Ecto neural progenitor cell (in vitro differentiated cells): ENCODE data around the gene MVD.
"Not testable (repeated sequence)": the region's sequence is repeated elsewhere in the genome, so short reads cannot be mapped to it uniquely, and the experiment has no call there.

Experiments
- DNase-seq: peaks from one replicate; pipeline ENCODE4 v3.0.0-alpha.2; 2018; ENCODE audit warnings: low spot score

MVD gene

DNA sequence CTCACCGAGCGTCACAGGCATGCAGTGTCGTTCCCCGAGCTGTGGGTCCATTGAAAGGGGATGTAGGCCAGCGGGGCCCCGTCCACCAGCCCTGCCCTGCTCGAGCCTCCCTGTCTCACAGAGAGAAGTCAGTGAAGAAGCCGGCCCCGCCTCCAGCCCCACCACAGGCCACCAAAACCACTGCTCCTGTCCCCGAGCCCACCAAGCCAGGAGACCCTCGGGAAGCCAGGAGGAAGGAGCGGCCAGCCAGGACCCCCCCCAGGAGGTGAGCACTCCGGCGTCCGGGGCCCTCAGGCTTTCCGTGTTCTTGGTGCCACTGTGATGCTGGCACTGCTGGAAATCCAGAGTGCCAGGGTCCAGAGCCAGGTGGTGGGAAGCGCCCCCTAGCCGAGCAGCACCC, 38.4 kb downstream of the MVD start:
- no peak for DNase-seq

DNA sequence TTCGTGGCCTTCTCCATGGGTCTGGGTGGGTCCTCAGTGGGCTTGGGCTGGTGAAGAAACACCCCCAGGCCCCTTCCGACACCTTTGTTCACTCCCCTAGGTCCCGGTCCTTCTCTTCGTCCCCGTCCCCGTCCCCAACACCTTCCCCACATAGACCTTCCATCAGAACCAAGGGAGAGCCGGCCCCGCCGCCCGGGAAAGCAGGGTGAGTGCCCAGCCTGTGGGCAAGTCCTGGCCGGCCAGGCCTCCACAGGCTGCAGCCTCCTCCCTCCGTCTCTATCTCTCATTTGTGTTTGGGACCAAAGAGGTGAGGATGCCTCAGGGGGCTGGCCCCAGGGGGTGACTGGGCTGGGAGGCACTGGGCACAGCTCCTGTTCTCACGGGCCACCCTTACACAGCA, 39.0 kb downstream of the MVD start:
- no peak for DNase-seq

DNA sequence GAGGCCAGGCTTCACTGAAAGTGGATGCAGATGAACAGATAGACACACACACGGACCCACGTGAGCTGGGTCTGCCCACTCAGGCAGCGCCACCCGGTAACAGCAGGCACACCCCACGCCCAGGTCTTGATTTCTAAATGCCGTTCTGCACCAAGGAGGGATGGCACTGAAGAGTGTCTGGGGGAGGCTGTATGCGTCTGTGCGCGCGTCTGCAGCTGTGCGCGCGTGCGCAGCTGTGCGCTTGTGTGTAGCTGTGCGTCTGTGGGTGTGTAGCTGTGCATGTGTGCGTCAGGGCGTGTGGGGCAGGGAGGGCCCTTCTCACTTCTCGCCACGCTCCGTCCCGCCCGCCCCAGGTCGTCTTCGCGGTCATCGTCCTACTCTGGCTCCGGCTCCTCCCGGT, 40.0 kb downstream of the MVD start:
- no peak for DNase-seq

DNA sequence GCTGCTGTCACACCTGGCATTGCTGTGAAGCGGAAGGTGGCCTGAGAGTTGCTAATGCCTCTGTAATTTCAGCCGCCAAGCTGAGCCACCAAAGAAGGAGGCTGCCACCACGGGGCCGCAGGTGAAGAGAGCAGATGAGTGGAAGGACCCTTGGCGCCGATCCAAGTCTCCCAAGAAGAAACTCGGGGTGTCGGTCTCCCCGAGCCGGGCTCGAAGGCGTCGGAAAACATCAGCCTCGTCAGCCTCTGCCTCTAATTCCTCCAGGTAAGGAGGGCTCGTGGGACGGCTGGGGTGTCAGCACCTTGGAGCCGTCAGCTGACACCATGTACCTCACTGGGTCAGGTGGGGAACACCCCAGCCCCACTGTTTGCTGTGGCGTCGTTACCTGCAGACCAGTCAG, 40.8 kb downstream of the MVD start:
- no peak for DNase-seq

DNA sequence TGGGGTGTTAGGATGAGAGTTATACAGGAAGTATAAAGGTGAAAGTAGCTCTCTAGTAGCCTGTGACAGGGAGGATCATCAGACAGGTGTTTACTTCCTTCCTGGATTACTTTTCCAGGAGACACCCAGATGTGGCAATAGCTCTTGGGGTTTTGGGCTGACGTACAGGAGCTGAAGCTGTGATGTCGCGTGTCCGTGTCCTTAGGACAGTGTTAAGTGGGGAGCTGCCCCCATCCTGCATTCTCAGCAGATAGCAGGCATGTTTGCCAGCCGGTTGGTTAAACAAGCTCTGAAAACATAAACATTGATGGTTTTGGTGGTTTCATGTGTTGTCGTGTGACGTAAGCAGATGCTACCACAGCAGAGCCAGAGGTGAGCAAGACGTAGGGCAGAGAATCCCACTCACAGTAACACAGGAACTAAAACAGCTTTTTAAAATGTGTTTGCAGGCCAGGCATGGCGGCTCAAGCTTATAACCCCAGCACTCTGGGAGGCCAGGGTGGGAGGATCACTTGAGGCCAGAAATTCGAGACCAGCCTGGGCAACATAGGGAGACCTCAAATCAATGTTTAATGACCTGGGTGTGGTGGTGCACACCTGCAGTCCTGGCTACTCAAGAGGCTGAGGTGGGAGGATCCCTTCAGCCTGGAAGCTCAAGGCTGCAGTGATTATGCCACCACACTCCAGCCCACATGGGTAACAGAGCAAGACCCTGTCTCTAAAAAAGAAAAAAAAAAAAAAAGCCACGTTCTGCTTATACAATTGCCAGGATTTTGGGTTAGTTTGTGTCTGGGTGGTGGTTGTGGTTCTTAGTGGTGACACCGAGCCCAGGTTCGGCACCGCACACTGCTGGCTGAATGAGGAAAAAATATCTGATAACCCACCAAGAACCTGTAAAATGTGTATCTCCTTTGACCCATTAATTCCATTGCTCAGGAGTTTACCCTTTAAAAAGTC, 42.8 kb downstream of the MVD start:
- DNase-seq = no peak

DNA sequence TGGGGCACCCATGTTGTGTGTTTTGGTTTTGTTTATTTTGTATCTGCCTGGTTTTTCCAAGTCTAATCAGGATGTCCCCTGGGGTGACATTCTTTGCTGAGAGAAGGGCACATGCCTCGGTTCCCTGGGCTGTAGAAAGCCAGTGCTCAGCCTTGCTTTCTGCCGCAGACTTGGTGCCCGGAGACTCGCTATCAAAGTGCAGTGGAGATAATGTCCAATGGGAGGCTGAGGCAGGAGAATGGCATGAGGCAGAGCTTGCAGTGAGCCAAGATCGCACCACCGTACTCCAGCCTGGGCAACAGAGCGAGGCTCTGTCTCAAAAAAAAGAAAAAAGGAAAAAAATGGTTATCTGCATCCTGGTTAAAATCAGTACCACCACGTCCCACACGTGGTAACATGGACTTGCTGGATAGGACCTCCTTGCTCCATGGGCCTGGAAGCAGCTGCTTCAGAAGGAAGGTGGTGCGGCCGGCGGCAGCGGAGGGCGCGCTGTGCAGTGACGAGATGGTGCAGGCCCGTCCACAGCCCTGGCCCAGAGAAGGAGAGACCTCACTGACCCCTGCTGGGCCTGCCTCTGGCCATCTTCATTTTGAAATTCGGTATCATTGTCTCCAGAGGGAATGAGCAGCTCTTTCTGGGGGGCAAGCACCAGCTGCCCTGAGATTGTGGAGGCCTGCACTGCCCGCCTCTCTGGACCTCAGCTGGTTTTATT, 43.8 kb downstream of the MVD start:
- DNase-seq = no peak

DNA sequence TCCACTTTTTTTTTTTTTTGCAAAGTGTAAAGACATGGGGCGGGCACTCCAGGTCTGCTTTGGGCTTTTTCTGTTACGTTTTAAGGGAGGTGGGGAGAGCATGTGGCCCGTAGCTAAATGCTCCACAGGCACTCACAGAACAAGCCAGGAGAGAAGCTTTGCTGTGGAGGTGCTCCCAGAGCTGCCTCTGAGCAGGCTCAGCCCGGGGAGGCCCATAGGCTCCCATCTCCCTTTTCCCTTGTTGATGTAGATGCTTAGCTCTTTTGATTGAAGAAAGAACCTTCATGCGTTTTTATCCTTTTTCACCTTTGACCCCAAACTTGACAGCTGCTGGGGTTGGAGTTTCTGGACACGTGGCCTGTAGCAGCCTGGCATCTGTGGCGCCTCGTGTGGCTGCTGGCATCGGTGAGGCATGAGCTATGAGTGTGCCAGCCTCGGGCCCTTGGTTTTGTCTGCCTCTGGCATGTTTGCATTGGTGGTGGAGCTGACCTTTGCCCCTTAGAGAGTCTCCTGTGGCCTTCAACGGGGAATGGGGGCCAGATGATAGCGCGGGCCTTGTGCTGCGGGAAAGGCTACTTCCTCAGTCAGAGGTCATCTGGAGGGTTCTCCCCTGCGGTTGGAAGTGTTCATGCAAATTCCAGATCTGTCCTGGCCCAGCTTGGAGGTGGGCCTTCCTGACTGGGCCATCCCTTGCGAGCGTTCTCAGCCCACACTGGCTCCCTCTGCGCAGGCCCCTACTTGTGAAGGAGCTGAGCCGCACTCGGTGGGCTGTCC, 44.5 kb downstream of the MVD start:
- DNase-seq = no peak

DNA sequence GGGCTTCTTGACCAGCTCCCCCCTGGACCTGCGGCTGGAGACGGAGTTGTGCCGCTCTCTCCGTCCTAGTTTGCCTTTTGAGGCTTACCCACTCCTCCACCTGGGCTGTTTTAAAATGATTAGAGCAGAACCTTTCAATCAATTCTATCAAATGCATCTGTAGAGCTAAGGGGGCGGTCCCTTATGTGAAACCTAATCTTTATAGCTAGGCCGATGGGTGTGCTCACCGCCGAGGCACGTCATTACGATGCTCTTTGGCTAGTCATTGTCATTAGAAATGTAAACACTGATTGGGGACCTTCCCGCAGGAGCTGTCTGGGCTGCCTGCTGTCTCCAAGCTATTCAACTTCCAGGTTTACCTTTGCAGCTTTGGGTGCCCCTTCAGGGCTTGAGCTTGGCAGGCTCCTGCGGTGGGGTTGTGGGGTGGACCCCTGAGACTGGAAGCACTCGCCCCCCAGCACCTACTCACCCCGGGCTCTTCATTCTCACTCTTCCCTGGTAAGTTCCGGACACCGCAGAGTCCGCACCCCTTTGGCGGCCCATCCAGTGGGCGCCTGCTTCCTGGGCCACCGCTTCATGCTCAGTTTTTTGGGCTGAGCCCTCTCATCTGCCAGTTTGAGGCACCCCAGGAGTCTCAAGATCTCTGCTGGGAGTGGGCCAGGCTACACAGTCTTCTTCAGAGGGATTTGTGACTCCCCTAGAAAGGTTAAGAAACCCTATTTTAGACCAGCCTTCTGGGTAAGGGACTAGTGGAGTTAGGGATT, 45.4 kb downstream of the MVD start:
- no peak for DNase-seq

DNA sequence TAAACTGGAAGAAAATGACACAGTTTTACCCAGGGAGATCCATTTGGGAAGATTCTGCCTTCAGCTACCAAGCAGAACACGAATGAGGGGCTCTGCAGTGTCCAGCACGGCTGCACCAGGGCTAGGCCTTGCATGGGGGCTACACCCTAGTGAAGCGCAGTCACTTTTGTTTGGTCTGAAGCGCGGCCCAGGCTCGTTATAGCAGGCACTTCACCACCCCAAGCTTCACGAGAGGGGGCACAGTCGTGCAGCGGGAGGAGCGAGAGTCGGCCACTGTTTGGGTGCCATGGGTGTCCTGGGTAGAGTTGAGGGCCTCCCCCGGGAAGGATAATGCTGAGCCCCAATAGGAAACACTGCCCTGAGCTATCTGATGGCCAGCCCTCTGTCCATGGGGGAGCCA, 46.2 kb downstream of the MVD start:
- DNase-seq = no peak

DNA sequence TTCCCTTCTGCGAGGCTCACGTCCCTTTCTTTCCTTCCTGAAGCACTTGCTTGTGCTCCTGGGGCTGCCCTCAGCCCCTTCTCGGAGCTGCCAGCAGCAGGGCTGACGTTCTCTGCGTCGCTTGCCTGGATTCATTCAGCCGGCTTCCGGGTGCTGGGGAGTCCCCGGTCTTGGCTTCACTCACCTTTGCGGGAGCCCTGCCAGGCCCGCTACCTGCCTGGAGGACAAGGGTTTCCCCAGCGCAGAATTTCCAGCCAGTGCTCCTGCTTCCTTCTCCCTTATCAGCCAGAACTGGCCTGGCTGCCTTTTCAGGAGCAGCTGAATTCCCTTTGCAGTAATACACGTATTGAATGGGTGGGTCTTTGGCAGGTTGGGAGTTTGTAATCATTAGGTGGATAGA, 46.6 kb downstream of the MVD start:
- DNase-seq = no peak

DNA sequence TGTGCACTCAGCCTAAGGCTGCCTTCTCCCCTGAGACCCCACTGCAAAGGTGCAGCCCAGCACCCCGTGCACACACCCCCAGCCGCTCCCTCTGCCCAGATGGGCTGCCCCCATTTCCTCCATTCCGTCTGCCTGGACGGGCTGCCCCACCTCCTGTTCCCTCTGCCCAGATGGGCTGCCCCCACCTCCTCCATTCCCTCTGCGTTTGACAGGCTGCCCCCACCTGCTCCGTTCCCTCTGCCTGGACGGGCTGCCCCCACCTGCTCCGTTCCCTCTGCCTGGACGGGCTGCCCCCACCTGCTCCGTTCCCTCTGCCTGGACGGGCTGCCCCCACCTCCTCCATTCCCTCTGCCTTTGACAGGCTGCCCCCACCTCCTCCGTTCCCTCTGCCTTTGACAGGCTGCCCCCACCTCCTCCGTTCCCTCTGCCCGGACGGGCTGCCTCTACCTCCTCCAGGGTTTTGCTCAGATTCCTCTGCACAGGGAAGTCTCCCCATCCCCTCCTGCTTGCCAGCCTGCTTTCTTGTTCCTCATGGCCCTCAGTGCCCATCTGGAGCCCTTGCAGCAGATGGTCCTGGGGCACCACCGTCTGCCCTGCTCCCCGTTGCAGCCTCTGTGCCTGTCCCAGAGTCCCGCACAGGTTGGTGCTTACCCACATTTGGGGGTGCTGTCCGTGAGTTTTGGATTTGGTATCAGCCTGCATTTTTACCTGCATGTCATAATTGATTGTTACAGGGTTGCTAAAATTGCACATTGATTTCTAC, 47.9 kb downstream of the MVD start:
- DNase-seq = no peak

DNA sequence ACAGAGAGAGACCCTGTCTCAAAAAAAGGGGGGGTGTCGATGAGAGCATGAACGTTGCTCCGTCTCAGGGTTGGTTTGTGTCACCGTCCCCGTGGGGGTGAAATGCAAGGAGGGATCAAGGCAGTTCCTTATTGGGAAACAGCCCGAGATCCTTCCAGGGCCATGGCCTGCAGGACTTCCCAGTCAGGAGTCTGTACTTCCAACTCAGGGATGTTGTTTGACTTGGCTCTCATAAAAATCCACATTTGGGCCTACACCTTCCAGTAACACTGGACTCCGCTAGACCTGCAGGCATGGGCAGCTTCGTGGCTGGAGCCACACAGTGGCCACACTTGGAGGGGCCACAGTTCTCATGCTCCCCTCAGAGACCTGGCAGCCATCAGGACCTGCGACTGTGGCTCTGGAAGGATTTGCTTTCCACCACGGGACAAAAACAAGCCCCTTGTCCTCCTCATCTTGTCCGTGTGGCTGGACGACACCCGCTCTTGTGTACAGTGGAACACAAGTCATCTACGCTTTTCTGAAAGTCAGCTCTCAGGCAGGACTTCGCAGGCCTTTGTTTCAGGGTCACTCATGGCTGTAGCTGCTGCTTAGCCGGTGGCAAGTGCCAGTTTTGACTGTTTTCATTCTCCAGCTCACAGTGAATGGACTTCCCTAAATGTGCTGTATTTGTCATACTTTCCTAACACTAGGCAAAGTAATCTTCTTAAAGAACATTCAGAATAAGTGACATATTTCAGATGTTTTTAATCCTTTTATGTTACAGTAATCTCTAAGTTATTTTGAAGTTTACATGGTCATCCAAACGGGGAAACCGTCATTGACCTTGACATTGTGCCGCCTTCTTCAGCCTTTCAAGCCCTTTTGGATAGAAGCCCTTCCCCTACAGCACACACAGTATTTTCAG, 48.7 kb downstream of the MVD start:
- DNase-seq = no peak

DNA sequence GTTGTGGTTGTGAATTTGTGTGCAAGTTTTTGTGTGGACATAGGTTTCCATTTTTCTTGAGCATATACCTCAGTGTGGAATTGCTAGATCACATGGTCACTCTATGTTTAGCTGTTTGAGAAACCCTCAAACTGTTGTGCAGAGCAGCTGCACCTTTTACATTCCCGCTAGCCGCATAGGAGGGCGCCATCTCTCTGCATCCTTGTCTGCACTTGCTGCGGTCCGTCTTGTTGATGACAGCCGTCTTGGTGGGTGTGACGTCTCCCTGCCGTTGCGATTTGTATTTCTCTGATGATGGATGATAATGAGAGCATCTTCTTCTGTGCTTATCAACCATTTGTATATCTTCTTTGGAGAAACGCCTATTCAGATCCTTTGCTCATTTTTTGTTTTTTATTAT, 49.6 kb downstream of the MVD start:
- DNase-seq = no peak

DNA sequence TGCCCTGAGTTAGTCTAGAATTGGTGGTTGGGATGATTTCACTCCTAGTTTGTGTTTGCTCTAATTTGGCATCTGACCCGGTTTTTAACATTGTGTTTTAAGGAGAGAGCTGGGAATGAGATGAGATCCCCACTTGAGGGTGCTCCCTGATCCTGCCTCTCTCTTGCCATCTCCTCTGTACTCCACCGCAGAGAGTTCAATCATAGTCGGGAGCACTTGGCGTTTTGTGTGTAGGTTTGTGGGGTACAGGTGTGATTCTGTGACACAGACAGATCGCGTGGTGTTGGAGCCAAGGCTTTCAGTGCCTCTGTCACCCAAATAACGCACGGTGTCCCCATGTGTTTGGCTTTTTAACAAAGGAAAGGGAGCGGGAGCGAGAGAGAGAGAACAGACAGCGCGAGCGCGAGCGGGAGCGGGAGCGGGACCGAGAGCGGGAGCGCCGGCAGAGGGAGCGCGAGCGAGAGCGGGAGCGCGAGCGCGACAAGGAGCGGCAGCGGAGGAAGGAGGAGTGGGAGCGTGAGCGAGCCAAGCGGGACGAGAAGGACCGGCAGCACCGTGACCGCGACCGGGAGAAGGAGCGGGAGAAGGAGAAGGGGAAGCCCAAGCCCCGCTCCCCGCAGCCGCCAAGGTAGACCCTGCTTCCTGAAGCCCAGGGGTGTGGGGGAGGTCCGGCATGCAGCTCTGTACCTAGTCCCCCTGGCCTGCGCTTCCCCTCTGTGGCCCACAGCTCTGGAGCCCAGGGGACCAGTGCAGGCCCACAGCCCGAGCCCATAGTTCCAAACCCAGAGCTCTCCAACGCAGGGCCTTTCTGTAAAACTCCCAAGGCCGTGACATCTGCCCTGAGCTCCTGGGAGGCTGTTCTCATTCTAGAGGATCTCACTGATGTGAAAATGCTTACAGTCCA, 51.7 kb downstream of the MVD start:
- DNase-seq = no peak

DNA sequence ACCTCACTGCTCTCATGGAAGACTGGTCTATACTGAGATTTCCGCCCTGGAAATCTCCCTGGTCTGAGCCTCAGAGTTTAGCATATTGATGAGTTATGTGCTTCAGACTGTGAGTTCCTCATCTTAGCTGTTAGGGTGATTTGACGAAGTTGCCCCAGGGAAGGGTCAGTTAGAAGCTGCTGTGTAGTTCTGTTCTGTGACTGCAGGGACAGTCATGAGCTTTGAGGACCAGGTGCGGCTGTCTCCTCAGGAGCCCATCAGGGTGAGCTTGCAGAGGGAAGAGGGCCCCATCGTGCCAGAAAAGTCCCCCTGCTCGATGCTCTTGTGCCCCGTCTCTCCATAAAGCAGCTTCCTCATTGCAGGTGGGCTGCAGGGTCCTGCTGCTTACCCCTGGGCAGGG, 52.8 kb downstream of the MVD start:
- DNase-seq = no peak

DNA sequence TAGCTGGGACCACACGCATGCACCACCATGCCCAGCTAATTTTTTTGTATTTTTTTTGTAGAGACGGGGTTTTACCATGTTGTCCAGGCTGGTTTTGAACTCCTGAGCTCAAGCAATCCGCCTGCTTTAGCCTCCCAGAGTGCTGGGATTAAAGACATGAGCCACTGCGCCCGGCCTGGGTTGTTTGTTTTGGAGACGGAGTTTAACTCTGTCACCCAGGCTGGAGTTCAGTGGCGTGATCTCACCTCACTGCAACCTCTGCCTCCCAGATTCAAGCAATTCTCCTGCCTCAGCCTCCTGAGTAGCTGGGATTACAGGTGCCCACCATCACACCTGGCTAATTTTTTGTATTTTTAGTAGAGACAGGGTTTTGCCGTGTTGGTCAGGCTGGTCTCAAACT, 53.5 kb downstream of the MVD start:
- DNase-seq = not testable (repeated sequence)

DNA sequence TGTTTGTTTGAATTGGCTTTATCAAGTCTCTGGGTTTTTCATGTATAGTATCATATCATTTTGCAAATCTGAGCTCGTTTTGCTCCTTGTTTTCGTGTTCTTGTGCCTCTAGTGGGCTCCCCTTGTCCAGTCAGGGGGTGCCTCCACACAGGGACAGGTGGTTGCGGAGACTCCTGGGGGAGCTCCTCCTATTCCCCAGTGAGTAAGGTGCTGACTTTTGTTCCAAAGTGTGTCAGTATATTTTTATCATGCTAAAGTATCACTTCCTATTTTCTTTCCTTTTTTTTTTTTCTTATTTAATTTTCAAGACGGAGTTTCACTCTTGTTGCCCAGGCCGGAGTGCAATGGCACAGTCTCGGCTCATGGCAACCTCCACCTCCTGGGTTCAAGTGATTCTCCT, 54.8 kb downstream of the MVD start:
- DNase-seq = no peak

DNA sequence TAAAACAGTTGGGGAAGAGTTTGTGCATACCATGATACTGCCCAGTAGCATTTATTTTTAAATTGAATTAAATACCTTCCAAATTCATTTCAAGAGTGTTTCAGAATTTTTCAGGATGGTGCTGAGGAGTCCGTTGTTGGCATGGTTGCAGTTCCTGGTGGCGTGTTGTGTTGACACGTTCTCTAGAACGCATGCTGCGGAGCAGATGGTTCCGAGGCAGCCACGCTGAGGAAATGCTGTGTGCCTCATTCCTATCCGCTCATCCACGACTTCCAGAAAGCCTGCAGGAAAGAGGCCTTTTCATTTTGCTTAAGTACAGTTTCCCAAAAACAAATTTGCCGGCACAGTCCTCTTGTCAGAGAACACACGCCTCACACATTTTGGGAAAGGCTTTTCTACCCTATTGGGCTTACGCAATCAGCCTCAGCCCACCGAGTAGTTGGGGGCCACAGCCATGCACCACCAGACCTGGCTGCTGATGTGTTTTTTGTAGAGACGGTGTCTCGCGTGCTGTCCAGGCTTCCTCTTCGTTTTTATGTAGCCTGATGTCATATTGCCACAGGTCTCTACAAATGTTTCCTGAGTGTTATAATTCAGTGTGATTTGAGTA, 56.6 kb downstream of the MVD start:
- DNase-seq = no peak
